GM12801 (cell line): ENCODE results near the gene MYO16.

Source experiments
- CTCF ChIP-seq: IDR thresholded peaks from one replicate; pipeline ENCODE4 v1.5.1; 2011; ENCODE audit warnings: control low read depth; ENCODE audit not compliant: insufficient read length; ENCODE audit errors: extremely low read depth

MYO16 gene

GRCh38 chr13:109255141-109255856 is 625.9 kb downstream of the MYO16 start:
- TF ChIP-seq CTCF, result no peak

- TF ChIP-seq CTCF, result no peak
Measured at GRCh38 chr13:109256866-109257760, 627.7 kb downstream of the MYO16 start.
